Medulla oblongata (tissue), 1 donor: Measurements from ENCODE around the gene STK25.
"Not testable (repeated sequence)": the region's sequence is repeated elsewhere in the genome, so short reads cannot be mapped to it uniquely, and the experiment has no call there.

ENCODE experiments used
- DNase-seq: peaks from one replicate; pipeline ENCODE4 v3.0.0-alpha.2; 2015; ENCODE audit errors: extremely low spot score

The STK25 gene

GRCh38 chr2:241539616-241540374 lies 31.4 kb upstream of the STK25 start:
- no peak for DNase-seq

- DNase-seq: no peak
Measured at GRCh38 chr2:241538838-241539615, 30.6 kb upstream of the STK25 start.

- no peak for DNase-seq
Measured at GRCh38 chr2:241535871-241536655, 27.7 kb upstream of the STK25 start.

DNA sequence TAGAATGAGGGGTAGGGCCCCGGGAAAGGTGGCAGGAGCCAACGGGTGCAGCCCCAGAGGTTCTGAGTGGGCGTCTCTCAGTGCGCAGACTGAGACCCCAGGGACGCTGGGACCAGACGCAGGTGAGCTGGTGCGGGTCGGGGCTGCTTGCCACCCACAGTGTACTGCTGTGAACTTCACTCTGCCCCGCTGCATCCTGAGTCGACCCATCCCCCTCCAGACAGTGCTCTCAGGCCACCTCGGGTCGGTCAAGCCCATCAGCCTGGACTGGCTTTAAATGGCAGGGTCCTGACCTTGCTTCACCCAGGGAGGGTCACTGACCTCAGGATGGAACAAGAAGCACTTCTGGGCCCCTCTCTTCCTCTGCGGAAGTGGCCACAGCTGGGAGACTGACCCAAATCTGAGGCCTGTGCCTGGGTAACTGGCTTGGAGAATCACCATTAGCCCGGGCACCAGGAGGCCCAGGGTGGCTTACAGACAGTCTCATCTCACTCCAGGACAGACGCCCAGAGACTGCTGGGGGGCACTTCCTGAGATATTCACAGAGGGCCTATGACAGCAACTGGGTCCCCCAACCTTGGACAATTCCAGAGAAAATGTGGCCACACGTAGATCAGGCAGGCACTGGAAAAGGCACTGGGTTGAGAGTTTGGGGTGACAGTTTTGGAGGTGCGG lies 26.5 kb upstream of the STK25 start:
- DNase-seq: no peak

- DNase-seq: no peak
Measured at GRCh38 chr2:241534293-241534692, 25.9 kb upstream of the STK25 start.

GRCh38 chr2:241532733-241533601 lies 24.6 kb upstream of the STK25 start:
- DNase-seq: no peak

- no peak for DNase-seq
Measured at GRCh38 chr2:241532168-241532567, 23.8 kb upstream of the STK25 start.

DNA sequence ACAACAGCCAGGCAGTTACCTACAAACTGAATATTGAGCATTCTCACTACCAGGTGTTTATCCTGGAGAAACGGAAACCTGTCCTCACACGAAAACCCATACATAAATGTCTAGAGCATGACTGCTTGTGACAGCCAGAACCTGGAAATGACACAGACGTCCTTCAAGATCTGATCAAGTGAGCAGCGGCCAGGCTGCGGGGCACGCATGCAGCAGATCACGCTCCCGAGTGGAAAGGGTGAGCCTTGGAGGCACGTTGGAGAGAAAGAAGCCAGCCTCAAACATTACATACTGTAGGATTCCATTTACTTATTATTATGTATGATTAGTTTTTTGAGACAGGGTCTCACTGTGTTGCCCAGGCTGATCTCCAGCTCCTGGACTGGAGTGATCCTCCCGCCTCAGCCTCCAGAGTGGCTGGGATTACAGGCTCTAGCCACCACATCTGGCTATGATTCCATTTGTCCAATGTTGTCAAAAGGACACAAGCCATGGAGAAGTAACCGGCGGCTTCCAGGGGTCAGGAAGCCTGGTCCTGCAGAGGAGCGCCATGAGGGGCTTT lies 22.9 kb upstream of the STK25 start:
- DNase-seq: no peak

GRCh38 chr2:241530571-241530970 lies 22.2 kb upstream of the STK25 start:
- no peak for DNase-seq

GRCh38 chr2:241525818-241526780 lies 17.7 kb upstream of the STK25 start:
- not testable (repeated sequence) for DNase-seq

DNA sequence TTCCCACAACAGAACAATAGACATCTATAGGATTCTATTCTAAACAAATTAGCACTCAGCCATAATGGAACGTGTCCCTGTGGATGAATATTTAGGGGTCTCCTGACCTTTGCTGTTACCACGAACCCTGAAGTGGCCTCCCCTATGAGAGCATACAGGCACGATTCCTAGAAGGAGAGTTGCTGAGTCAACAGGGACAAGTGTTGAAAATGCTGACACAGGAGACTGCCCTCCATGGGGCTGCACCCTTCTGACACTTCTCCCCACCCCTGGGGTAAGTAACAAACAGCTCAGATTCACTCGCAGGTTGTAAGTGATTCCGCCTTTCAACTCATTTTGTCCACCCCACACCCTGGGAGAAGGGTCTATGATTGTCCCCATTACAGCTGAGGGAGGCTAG lies 14.1 kb upstream of the STK25 start:
- DNase-seq: no peak

DNA sequence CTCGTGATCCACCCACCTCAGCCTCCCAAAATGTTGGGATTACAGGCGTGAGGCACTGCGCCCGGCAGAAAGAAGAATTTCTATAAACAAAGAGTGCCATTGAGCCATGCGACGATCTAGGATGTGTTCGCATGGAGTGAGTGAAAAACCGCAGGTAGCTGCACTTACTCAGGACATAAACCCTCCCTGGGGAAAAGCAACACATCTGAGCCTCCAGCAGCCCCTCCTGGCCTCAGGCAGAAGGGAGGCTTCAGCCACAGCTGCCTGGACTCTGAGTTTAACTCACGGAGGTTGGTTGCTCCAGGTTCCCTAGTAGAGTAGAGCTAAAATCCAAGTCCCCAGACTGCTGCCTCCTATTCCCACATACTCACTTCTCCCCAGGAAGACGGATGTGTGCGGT lies 11.3 kb upstream of the STK25 start:
- no peak for DNase-seq

DNA sequence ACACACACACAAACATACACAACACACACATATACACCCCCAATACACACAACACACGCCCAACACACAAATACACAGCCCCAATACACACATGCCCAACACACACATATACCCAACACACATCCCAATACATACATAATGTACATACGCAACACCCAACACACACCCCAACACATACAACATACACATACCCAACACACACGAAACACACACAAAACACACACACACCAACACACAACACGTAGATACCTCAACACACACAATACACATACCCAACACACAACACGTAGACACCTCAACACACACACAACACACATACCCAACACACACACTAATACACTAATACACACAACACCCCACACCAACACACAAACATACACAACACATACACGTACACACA lies 8.9 kb upstream of the STK25 start:
- DNase-seq: no peak

GRCh38 chr2:241516520-241516965 lies 8.2 kb upstream of the STK25 start:
- DNase-seq: no peak

DNA sequence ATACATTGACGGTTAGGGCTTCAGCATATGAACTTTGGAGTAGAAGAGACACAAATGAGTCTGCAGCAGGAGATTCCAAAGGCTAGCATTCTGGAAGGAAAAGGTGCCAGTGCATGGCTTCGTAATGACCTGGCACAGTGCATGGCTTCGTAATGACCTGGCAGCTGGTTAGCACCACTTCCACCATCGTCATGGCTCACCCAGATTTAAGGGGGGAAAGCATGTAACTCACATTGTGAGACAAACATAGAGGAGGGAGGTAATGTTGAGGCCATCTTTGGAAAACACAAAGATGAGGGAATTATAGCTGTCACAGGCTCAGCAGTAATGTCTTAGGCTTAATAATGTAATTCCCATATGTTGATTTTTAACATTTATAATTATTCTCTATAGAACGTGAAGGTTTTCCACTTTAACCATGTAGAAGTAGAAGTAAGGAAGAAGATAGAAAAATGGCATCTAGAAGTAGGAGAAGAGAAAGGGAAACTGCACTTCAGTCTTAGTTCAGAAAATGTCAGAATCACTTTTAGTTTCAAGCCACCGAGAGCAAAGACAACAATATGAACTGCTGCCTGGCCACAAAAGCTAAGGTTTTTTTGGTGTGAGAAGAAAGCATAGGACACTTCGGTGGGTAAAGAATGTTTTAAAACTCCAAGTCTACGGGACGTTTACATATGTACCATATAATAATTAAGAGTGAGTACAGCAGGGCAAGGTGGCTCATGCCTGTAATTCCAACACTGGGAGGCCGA lies 6.8 kb upstream of the STK25 start:
- DNase-seq: no peak

DNA sequence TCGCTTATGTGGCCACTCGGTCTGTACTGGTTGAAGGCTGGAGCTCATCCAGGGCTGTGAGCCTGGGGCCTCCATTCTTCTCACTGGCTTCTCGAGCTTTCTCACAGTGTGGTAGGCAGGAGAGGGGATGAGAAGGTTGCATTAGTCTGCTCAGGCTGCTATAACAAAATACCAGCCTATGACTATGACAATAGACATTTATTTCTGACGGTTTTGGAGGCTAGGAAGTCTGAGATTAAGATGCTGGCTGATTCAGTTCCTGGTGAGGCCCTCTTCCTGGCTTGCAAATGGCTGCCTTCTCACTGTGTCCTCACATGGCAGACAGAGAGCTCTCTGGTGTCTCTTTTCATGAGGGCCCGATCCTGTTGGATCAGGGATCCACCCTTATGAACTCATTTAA lies 6.2 kb upstream of the STK25 start:
- DNase-seq: no peak

DNA sequence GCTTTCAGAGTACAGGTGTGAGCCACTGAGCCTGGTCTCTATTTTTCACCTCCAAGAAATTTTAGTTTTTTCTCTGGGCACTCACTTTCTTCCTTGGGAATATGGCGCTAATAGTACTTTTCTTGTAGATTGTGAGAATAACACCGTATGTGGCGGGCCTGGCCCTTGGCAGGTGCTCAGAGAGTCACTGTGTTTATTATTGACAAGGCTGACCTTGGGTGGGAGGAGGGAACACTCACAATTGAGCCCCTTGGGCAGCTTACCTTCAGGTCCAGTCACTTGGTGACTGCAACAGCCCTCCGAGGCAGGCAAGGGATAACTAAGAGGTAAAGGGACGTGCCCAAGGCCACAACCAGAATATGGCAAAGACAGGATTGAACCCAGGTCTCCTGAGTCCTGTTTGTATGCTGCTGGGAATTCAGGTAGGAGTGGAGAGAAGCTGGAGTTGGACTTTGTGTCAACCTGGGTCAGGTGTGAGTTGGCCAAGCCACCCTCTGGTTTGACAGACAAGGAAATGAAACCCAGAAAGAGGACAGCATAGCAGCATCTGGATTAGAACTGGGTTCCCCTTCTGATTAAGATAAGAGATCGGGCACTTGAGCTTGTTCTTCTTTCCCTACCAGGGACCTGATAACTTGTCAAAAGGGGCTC lies 2.8 kb upstream of the STK25 start:
- no peak for DNase-seq

GRCh38 chr2:241509155-241509784 lies 886 bp upstream of the STK25 start:
- DNase-seq: peak; percentile 9
